B cell (primary cell): ENCODE measurements around the gene MMP24. TPM values are rescaled to one million over a fixed set of nuclear protein-coding genes. Genes with fewer than 3 reads are reported as not detected.
A peak's percentile ranks its signal among the peaks of the same experiment; 100 is the strongest.

Experiments used
- ATAC-seq: fragments of 200-7000 bp; cut with Tn5 transposase; one replicate; pipeline ENCODE4 v1.10.0; 2021; ENCODE audit warnings: low read depth, mild to moderate bottlenecking, moderate number of reproducible peaks, moderate library complexity
- CTCF ChIA-PET: fragments of 350-600 bp; sonication (Branson Sonifier 250); formaldehyde crosslinking; loops from one replicate; lab custom pipeline; 2021; ENCODE audit warnings: antibody characterized with exemption, inconsistent platforms; lab: Charles Lee
- POLR2A ChIA-PET: fragments of 350-600 bp; sonication (Branson Sonifier 250); formaldehyde crosslinking; loops from one replicate; lab custom pipeline; 2021; ENCODE audit warnings: antibody characterized with exemption; lab: Charles Lee
- DNase-seq: peaks from one replicate; pipeline ENCODE4 v3.0.0; 2013
- H2AFZ ChIP-seq: 2 replicates; pipeline ENCODE4 v1.6.1; 2012; ENCODE audit warnings: mild to moderate bottlenecking, low read depth, low read length; ENCODE audit not compliant: insufficient read depth, poor library complexity, severe bottlenecking
- H3K27ac ChIP-seq, 2 donors: 1 replicate in 1 of 2; 2 replicates in 1 of 2; pipeline ENCODE4 v1.5.1; 2012 to 2013; ENCODE audit warnings: low read length in 2 of 2, mild to moderate bottlenecking in 2 of 2, moderate library complexity in 1 of 2
- H3K27me3 ChIP-seq, 4 experiments: fragments of 200-600 bp in 1 of 4; sonication (generic) in 1 of 4; replicated peaks in 1 of 4; 1 replicate in 2 of 4; 2 replicates in 2 of 4; pipeline versions ENCODE4 v1.6.1 to v1.7.0; 2013 to 2016; ENCODE audit warnings: low read length in 3 of 4, mild to moderate bottlenecking in 2 of 4, mixed read lengths in 1 of 4, moderate library complexity in 1 of 4; ENCODE audit not compliant: insufficient read depth in 4 of 4, control insufficient read depth in 3 of 4; ENCODE audit errors: control extremely low read depth in 1 of 4
- H3K36me3 ChIP-seq, 2 experiments: replicated peaks in 1 of 2; 1 replicate in 1 of 2; 2 replicates in 1 of 2; pipeline versions ENCODE4 v1.6.1 to v1.7.1; 2013; ENCODE audit warnings: low read length in 1 of 2; ENCODE audit not compliant: insufficient read depth in 2 of 2, control insufficient read depth in 1 of 2; ENCODE audit errors: control extremely low read depth in 1 of 2, extremely low read depth in 1 of 2
- H3K4me1 ChIP-seq, 2 donors: fragments of 200-600 bp in 1 of 2; sonication (generic) in 1 of 2; 1 replicate in 1 of 2; 2 replicates in 1 of 2; pipeline versions ENCODE4 v1.5.1 to v1.6.1; 2013 to 2017; ENCODE audit warnings: low read length in 2 of 2; ENCODE audit not compliant: control insufficient read depth in 2 of 2, insufficient read depth in 2 of 2
- H3K4me2 ChIP-seq: replicated peaks from 2 replicates; pipeline ENCODE3; 2012; ENCODE audit warnings: mild to moderate bottlenecking, low read depth, low read length; ENCODE audit not compliant: poor library complexity, severe bottlenecking
- H3K4me3 ChIP-seq, 5 experiments: fragments of 200-600 bp in 1 of 5; sonication (generic) in 1 of 5; 1 replicate in 3 of 5; 2 replicates in 2 of 5; pipeline versions ENCODE4 v1.5.1 to v1.7.0; 2011 to 2016; ENCODE audit warnings: low read length in 4 of 5, mild to moderate bottlenecking in 4 of 5, low read depth in 2 of 5, control low read depth in 1 of 5, moderate library complexity in 1 of 5; ENCODE audit not compliant: insufficient read depth in 1 of 5; ENCODE audit errors: control extremely low read depth in 1 of 5, extremely low read depth in 1 of 5
- H3K79me2 ChIP-seq: fragments of 200-600 bp; sonication (generic); one replicate; pipeline ENCODE4 v1.6.0; 2016; ENCODE audit warnings: low read length; ENCODE audit not compliant: control insufficient read depth, insufficient read depth
- H3K9ac ChIP-seq: fragments of 200-600 bp; sonication (generic); 2 replicates; pipeline ENCODE4 v1.6.1; 2017; ENCODE audit warnings: mild to moderate bottlenecking, low read length, moderate library complexity
- H3K9me3 ChIP-seq, 3 donors: one replicate each; pipeline versions ENCODE4 v1.6.1 to v1.7.1; 2013; ENCODE audit warnings: low read length in 2 of 3; ENCODE audit not compliant: control insufficient read depth in 2 of 3, insufficient read depth in 1 of 3; ENCODE audit errors: control extremely low read depth in 1 of 3
- H4K20me1 ChIP-seq: 2 replicates; pipeline ENCODE4 v1.6.0; 2012; ENCODE audit warnings: mild to moderate bottlenecking, low read length; ENCODE audit not compliant: insufficient read depth, control insufficient read depth, poor library complexity, severe bottlenecking
- H3K27ac Mint-ChIP-seq: one replicate; pipeline ENCODE4 v1.8.0; 2021; ENCODE audit warnings: mixed read lengths
- H3K27me3 Mint-ChIP-seq: one replicate; pipeline ENCODE4 v1.8.0; 2021; ENCODE audit warnings: mixed read lengths
- H3K4me1 Mint-ChIP-seq: one replicate; pipeline ENCODE4 v1.8.0; 2021; ENCODE audit warnings: mixed read lengths
- H3K4me3 Mint-ChIP-seq: one replicate; pipeline ENCODE4 v1.8.0; 2021; ENCODE audit warnings: mixed read lengths
- H3K9me3 Mint-ChIP-seq: one replicate; pipeline ENCODE4 v1.8.0; 2022; ENCODE audit warnings: mixed read lengths; ENCODE audit not compliant: insufficient read depth
- CTCF ChIP-seq: fragments of 200-600 bp; IDR thresholded peaks from one replicate; pipeline ENCODE4 v1.8.0; 2022; ENCODE audit warnings: antibody characterized with exemption, mild to moderate bottlenecking
- EZH2 ChIP-seq: IDR thresholded peaks from 2 replicates; pipeline ENCODE4 v1.6.1; 2012; ENCODE audit warnings: borderline replicate concordance, low read depth, mild to moderate bottlenecking, moderate library complexity, low read length; ENCODE audit not compliant: insufficient read depth, poor library complexity, severe bottlenecking
- WGBS: methylation state at CpG from one replicate; pipeline ENCODE4 v1.1.5; 2013; ENCODE audit warnings: missing lambda C conversion rate; ENCODE audit not compliant: insufficient coverage; 5-methylcytosine and 5-hydroxymethylcytosine counted together
- intact Hi-C: fragments of 100-400 bp; cut with micrococcal nuclease; formaldehyde crosslinking; loops from one replicate; pipeline ENCODE4 v1.10.0; 2022
- polyA plus RNA-seq: library from polyadenylated mRNA; depleted of rRNA; stranded (reverse); fragments of >200 nt; gene quantifications from 2 replicates; pipeline ENCODE4 v1.2.3, GENCODE V29; 2012
- total RNA-seq, 2 donors: library from RNA; stranded (reverse); fragments of 120-200 nt in 1 of 2; gene quantifications; 1 replicate in 1 of 2; 2 replicates in 1 of 2; pipeline versions ENCODE4 v1.2.3 to v1.2.4, GENCODE V29; 2013 to 2022

The MMP24 gene
- total and polyA plus RNA-seq, 2 donors (not counting 1 experiment from before 2014, with no cell fraction given), result not detected

GRCh38 chr20:35279040-35279439 is 52.5 kb downstream of the MMP24 start:
- Mint-ChIP-seq H3K27ac (peak overlapping the region; percentile 94), H3K4me1 (peaks cover 28% of the 10 kb centered on the region), H3K9me3 (no peaks in the 10 kb centered on the region), H3K4me3 (peak overlapping the region; percentile 53), H3K27me3 (no peaks in the 10 kb centered on the region)
- DNase-seq (no peak), ATAC-seq (no peak)
- Histone ChIP-seq H2AFZ (peak overlapping the region; percentile 3), H3K9me3 (no peaks in the 10 kb centered on the region), H3K4me2 (no peak overlapping the region), H3K9ac (no peak overlapping the region), H3K4me3 (no peak overlapping the region), H3K27ac (peak overlapping the region; percentile 92 to 96), H3K36me3 (peaks cover 3 to 40% of the 10 kb centered on the region in 2 experiments), H3K79me2 (peaks cover 53% of the 10 kb centered on the region), H3K4me1 (peaks cover 23 to 31% of the 10 kb centered on the region in 2 donors), H3K27me3 (no peaks in the 10 kb centered on the region), H4K20me1 (peaks cover 9% of the 10 kb centered on the region)
- ChIA-PET POLR2A (no interaction called here), CTCF (interaction anchor here (0.9 kb wide), 1 partner anchor 29 kb away, joined by 3 read pairs; no protein-coding TSS in a partner anchor)
- TF ChIP-seq EZH2 (no peak), CTCF (no peak)
- intact Hi-C loops, result loop anchor here (2.0 kb wide), 1 partner anchor 402 kb away; the partner anchor contains the start of gene ACSS2
- 100% methylated on average over 3 of the region's 5 CpGs for WGBS

- no peaks in the 10 kb centered on the region for H3K9me3 ChIP-seq
- H3K27ac ChIP-seq, result peak overlapping the region in 1 of 2 donors; percentile 96
- DNase-seq (no peak), ATAC-seq (no peak)
- CTCF ChIA-PET, result interaction anchor here (0.6 to 1.0 kb wide), 2 partner anchors 11 to 163 kb away, joined by 4 read pairs; no protein-coding TSS in a partner anchor
- no peaks in the 10 kb centered on the region for H3K27me3 ChIP-seq
- H3K4me2 ChIP-seq, result no peak overlapping the region
- no peak overlapping the region for H3K4me3 Mint-ChIP-seq
- H3K79me2 ChIP-seq, result peaks cover 54% of the 10 kb centered on the region
- no peak overlapping the region for H3K4me3 ChIP-seq
- TF ChIP-seq EZH2, result no peak
- TF ChIP-seq CTCF, result no peak
- POLR2A ChIA-PET, result no interaction called here
- intact Hi-C loops, result loop anchor here (2.0 to 5.0 kb wide), 4 partner anchors 132 to 673 kb away; partner anchors contain the start of genes ACSS2, EDEM2, ERGIC3 and SCAND1
- H3K9me3 Mint-ChIP-seq, result no peaks in the 10 kb centered on the region
- H3K4me1 ChIP-seq, result peaks cover 23 to 33% of the 10 kb centered on the region in 2 donors
- peaks cover 14% of the 10 kb centered on the region for H4K20me1 ChIP-seq
- 96% methylated on average over 5 of the region's 7 CpGs for WGBS
- H3K36me3 ChIP-seq, result peaks cover 3 to 36% of the 10 kb centered on the region in 2 experiments
- H2AFZ ChIP-seq, result no peak overlapping the region
- peak overlapping the region; percentile 94 for H3K27ac Mint-ChIP-seq
- H3K9ac ChIP-seq, result no peak overlapping the region
- H3K4me1 Mint-ChIP-seq, result peaks cover 30% of the 10 kb centered on the region
- H3K27me3 Mint-ChIP-seq, result no peaks in the 10 kb centered on the region
These were observed 53.2 kb downstream of the MMP24 start for GRCh38 chr20:35279533-35280174.
